Activated CD8-positive, alpha-beta memory T cell treated with anti-CD3 and anti-CD28 coated beads, Interleukin-2, amount 10 ng/mL, durations not matched to agents 7 days and 5 days (primary cell): ENCODE measurements around the gene IL21R. TPM values are rescaled to one million over a fixed set of nuclear protein-coding genes. Genes with fewer than 3 reads are reported as not detected.
A peak's percentile ranks its signal among the peaks of the same experiment; 100 is the strongest.
"Not testable (repeated sequence)": the region's sequence is repeated elsewhere in the genome, so short reads cannot be mapped to it uniquely, and the experiment has no call there.

Experiments
- ATAC-seq: fragments of 150-1000 bp; cut with Tn5 transposase; one replicate; pipeline ENCODE4 v1.10.0; 2021; ENCODE audit warnings: moderate library complexity
- CTCF ChIA-PET: fragments of 350-600 bp; sonication (Branson Sonifier 250); formaldehyde crosslinking; loops from one replicate; lab custom pipeline; 2021; ENCODE audit warnings: antibody characterized with exemption; lab: Charles Lee
- DNase-seq: peaks from one replicate; pipeline ENCODE4 v3.0.0-alpha.2; 2020
- H3K27ac Mint-ChIP-seq: one replicate; pipeline ENCODE4 v1.8.0; 2021; ENCODE audit warnings: mild to moderate bottlenecking, mixed read lengths
- H3K27me3 Mint-ChIP-seq: one replicate; pipeline ENCODE4 v1.8.0; 2021; ENCODE audit warnings: mixed read lengths
- H3K36me3 Mint-ChIP-seq: one replicate; pipeline ENCODE4 v1.8.0; 2021; ENCODE audit warnings: mild to moderate bottlenecking, mixed read lengths
- H3K4me1 Mint-ChIP-seq: one replicate; pipeline ENCODE4 v1.8.0; 2021; ENCODE audit warnings: mixed read lengths
- H3K4me3 Mint-ChIP-seq: one replicate; pipeline ENCODE4 v1.8.0; 2021; ENCODE audit warnings: mild to moderate bottlenecking, moderate library complexity, mixed read lengths
- H3K9me3 Mint-ChIP-seq: one replicate; pipeline ENCODE4 v1.8.0; 2022; ENCODE audit warnings: low read depth, mixed read lengths
- total RNA-seq, 2 experiments: library from RNA; stranded (reverse); gene quantifications; one replicate each; pipeline ENCODE4 v1.2.3, GENCODE V29; 2021

The IL21R gene
- total RNA-seq, 2 experiments from 2014 or later: 24.6 to 38.0 TPM

DNA sequence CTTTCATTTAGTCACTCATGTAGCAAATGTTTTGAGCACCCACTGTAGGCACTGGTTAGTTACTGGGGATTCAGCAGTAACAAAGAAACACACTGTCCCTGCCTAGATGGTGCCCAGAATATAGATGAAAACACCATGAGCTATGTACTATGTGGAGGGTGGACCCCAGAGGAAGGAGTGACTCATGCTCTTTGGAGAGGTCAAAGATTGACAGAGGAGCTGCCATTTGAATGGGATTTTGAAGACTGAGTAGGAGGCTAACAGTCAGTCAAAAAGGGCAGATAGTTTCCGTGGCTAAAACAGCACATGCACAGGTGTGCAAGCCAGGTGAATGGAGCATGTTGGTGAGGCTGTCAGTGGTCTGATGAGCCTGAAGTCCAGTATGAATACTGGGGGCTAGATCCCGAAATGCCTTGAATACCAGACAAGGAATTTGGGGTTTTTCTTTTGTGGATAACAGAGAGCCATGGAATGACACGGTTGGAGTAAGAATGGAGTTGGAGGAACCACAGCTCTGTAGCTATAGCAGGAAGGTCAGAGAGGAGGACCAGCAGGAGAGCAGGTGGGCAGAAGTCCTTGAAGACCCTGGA, 6.1 kb downstream of the IL21R start:
- Mint-ChIP-seq H3K27ac (peak overlapping the region; percentile 89), H3K9me3 (peaks cover 8% of the 10 kb centered on the region), H3K4me1 (peaks cover 78% of the 10 kb centered on the region), H3K4me3 (peak overlapping the region; percentile 67), H3K36me3 (peaks cover 49% of the 10 kb centered on the region), H3K27me3 (no peaks in the 10 kb centered on the region)
- DNase-seq (peak; percentile 65), ATAC-seq (peak; percentile 55)
- CTCF ChIA-PET: interaction anchor here (0.8 to 4.2 kb wide), 11 partner anchors 14 to 230 kb away, joined by 3 to 20 read pairs (median 8); no protein-coding TSS in a partner anchor

GRCh38 chr16:27408602-27409031, 6.6 kb downstream of the IL21R start:
- peaks cover 78% of the 10 kb centered on the region for H3K4me1 Mint-ChIP-seq
- ATAC-seq (no peak), DNase-seq (peak; percentile 44)
- CTCF ChIA-PET: interaction anchor here (0.9 to 4.2 kb wide), 8 partner anchors 13 to 231 kb away, joined by 3 to 20 read pairs (median 9); no protein-coding TSS in a partner anchor
- H3K27ac Mint-ChIP-seq: peak overlapping the region; percentile 89
- peak overlapping the region; percentile 67 for H3K4me3 Mint-ChIP-seq
- H3K27me3 Mint-ChIP-seq: no peaks in the 10 kb centered on the region
- peaks cover 10% of the 10 kb centered on the region for H3K9me3 Mint-ChIP-seq
- peaks cover 51% of the 10 kb centered on the region for H3K36me3 Mint-ChIP-seq

DNA sequence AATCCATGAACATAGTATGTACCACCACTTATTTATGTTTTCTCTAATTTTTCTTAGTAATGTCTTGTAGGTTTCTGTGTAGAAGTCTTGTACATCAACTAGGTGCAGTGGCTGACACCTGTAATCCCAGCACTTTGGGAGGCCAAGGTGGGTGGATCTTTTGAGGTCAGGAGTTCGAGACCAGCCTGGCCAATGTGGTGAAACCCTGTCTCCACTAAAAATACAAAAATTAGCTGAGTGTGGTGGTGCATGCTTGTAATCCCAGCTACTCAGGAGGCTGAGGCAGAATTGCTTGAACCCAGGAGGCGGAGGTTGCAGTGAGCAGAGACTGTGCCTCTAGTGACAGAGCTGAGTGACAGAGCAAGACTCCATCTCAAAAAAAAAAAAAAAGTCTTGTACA, 8.0 kb downstream of the IL21R start:
- not testable (repeated sequence) for H3K27me3 Mint-ChIP-seq, H3K4me3 Mint-ChIP-seq, ATAC-seq
- H3K4me1 Mint-ChIP-seq: peaks cover 81% of the 10 kb centered on the region
- peaks cover 10% of the 10 kb centered on the region for H3K9me3 Mint-ChIP-seq
- CTCF ChIA-PET: interaction anchor here (1.2 to 1.5 kb wide), 3 partner anchors 8 to 18 kb away, joined by 3 to 5 read pairs (median 3); partner anchors contain the start of gene IL21R
- peak; percentile 35 for DNase-seq
- H3K27ac Mint-ChIP-seq: peak overlapping the region; percentile 73
- peaks cover 55% of the 10 kb centered on the region for H3K36me3 Mint-ChIP-seq

DNA sequence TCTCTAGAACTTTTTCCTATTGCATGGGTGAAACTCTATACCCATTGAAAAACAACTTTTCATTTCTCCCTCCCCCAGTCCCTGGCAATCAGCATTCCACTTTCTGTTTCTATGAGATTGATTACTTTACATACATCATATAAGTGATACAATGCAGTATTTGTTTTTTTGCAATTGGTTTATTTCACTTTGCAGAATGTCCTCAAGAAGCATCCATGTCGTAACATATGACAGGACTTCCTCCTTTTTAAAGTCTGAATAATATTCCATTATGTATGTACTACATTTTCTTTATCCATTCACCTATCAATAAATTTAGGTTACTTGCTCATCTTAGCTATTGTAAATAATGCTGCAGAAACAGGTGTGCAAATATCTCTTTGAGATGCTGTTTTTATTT, 8.8 kb downstream of the IL21R start:
- no peaks in the 10 kb centered on the region for H3K27me3 Mint-ChIP-seq
- H3K27ac Mint-ChIP-seq: peak overlapping the region; percentile 73
- peak overlapping the region; percentile 29 for H3K4me3 Mint-ChIP-seq
- peaks cover 63% of the 10 kb centered on the region for H3K36me3 Mint-ChIP-seq
- no peak for DNase-seq
- peaks cover 85% of the 10 kb centered on the region for H3K4me1 Mint-ChIP-seq
- CTCF ChIA-PET: interaction anchor here (1.2 to 1.5 kb wide), 3 partner anchors 9 to 17 kb away, joined by 3 to 5 read pairs (median 3); partner anchors contain the start of gene IL21R
- ATAC-seq: no peak
- peaks cover 10% of the 10 kb centered on the region for H3K9me3 Mint-ChIP-seq

- ATAC-seq: no peak
- DNase-seq: no peak
- Mint-ChIP-seq H3K27ac (no peak overlapping the region), H3K9me3 (peaks cover 13% of the 10 kb centered on the region), H3K4me3 (no peak overlapping the region), H3K36me3 (peaks cover 75% of the 10 kb centered on the region), H3K4me1 (peaks cover 68% of the 10 kb centered on the region), H3K27me3 (no peaks in the 10 kb centered on the region)
- CTCF ChIA-PET: no interaction called here
Measured at GRCh38 chr16:27413956-27414355, 12.0 kb downstream of the IL21R start.

DNA sequence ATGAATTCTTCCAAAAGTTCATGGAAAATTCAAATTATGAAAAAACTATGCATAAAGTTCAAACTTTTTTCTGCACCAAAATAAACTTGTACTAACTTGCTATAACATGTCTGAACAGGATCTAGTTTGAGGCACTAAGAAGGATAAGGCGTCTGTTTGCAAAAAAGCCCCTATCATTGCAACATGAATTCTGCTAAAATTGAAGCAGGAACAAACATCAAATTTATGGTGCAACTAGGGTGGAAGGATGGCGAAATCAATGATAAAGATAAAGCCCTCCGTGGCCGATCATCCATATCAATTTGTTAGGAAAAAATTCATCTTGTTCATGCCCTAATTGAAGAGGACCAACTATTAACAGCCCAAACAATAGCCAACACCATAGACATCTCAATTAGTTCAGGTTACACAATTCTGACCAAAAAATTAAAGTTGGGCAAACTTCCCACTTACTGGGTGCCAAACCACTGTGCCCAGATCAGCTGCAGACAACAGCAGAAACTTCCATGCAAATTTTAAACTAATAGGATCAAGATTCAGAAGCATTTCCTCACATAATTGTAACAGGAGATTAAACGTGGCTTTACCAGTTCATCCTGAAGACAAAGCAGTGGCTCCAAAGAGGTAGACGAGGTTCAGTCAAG, 12.9 kb downstream of the IL21R start:
- CTCF ChIA-PET: interaction anchor here (1.2 to 1.4 kb wide), 2 partner anchors 10 to 12 kb away, joined by 3 read pairs; no protein-coding TSS in a partner anchor
- peaks cover 13% of the 10 kb centered on the region for H3K9me3 Mint-ChIP-seq
- no peak for ATAC-seq
- H3K4me1 Mint-ChIP-seq: peaks cover 61% of the 10 kb centered on the region
- peaks cover 78% of the 10 kb centered on the region for H3K36me3 Mint-ChIP-seq
- no peak overlapping the region for H3K4me3 Mint-ChIP-seq
- H3K27ac Mint-ChIP-seq: peak overlapping the region; percentile 38
- H3K27me3 Mint-ChIP-seq: no peaks in the 10 kb centered on the region
- DNase-seq: no peak

DNA sequence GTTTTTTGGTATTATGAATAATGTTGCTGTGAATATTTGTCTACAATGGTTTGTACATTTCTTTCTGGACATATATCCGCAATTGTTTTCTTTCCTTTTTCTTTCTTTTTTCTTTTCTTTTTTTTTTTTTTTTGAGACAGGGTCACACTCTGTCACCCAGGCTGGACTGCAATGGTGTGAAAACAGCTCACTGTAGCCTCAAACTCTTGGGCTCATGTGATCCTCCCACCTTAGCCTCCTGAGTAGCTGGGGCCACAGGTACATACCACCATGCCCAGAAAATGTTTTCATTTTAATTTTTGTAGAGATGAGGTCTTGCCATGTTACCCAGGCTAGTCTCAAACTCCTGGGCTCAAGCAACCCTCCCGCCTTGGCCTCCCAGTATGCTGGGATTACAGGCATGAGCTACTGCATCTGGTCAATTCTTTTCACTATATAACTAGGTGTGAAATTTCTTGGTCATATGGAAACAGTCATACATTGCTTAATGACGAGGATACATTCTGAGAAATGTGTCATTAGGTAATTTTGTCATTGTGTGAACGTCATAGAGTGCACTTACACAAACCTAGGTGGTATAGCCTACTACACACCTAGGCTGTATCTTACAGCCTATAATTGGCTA, 15.2 kb downstream of the IL21R start:
- Mint-ChIP-seq H3K27me3 (no peaks in the 10 kb centered on the region), H3K36me3 (peaks cover 81% of the 10 kb centered on the region), H3K9me3 (peaks cover 21% of the 10 kb centered on the region), H3K27ac (peak overlapping the region; percentile 49), H3K4me3 (no peak overlapping the region), H3K4me1 (peaks cover 46% of the 10 kb centered on the region)
- CTCF ChIA-PET: interaction anchor here (0.7 to 1.2 kb wide), 3 partner anchors 10 to 16 kb away, joined by 3 to 4 read pairs (median 3); no protein-coding TSS in a partner anchor
- ATAC-seq (peak; percentile 65), DNase-seq (peak; percentile 40)

- DNase-seq (no peak), ATAC-seq (no peak)
- peaks cover 24% of the 10 kb centered on the region for H3K9me3 Mint-ChIP-seq
- no peaks in the 10 kb centered on the region for H3K27me3 Mint-ChIP-seq
- peaks cover 47% of the 10 kb centered on the region for H3K4me1 Mint-ChIP-seq
- H3K36me3 Mint-ChIP-seq: peaks cover 74% of the 10 kb centered on the region
- H3K4me3 Mint-ChIP-seq: no peak overlapping the region
- CTCF ChIA-PET: interaction anchor here (0.7 to 3.4 kb wide), 6 partner anchors 12 to 54 kb away, joined by 3 to 20 read pairs (median 4); no protein-coding TSS in a partner anchor
- H3K27ac Mint-ChIP-seq: peak overlapping the region; percentile 63
Measured at GRCh38 chr16:27421961-27422740, 20.2 kb downstream of the IL21R start.

DNA sequence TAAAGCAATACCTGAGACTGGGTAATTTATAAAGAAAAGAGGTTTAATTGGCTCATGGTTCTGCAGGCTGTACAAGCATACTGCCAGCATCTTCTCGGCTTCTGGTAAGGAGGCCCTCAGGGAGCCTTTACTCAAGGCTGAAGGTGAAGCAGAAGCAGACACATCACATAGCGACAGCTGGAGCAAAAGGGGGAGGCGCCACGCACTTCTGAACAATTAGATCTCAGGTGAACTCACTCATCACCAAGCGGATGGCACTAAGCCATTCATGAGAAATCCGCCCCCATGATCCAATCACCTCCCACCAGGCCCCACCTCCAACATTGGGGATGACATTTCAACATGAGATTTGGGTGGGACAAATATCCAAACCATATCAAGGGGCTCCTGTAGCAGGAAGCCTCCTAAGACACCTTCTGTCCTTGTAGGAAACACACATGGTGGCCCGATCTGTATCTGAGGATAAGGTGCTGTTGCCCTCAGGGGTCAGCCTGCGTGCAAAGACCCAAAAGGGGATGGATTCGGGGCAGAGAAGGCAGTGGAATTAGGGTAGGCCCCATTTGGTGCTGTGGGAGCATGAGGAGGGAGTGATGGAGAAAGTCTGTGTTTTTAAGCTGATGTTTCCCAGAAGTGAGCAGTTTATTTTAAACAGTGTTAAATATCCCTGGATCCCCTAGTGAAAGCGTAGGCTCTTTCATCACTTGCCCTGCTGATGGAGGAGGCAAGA, 23.0 kb downstream of the IL21R start:
- DNase-seq (peak; percentile 36), ATAC-seq (no peak)
- peak overlapping the region; percentile 95 for H3K27ac Mint-ChIP-seq
- H3K36me3 Mint-ChIP-seq: peaks cover 60% of the 10 kb centered on the region
- H3K27me3 Mint-ChIP-seq: no peaks in the 10 kb centered on the region
- H3K4me3 Mint-ChIP-seq: no peak overlapping the region
- H3K4me1 Mint-ChIP-seq: peaks cover 62% of the 10 kb centered on the region
- peaks cover 24% of the 10 kb centered on the region for H3K9me3 Mint-ChIP-seq
- CTCF ChIA-PET: no interaction called here

DNA sequence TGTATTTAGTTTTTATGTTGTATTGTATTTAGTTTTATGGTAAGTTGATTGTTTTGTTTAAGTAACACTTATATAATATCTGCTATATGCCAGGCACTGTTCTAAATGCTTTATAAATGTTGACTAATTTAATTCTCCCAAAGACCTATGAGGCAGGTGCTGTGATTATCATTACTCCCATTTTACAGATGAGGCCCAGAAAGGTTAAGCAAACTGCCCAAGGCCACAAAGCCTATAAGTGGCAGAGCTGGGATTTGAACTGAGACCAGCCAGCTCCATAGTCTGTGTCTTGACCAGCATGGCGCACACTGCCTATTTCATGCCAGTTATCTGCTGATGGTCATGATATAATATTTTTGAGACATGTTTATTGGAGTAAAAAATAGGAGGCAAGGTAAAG, 24.0 kb downstream of the IL21R start:
- H3K36me3 Mint-ChIP-seq: peaks cover 57% of the 10 kb centered on the region
- H3K4me1 Mint-ChIP-seq: peaks cover 69% of the 10 kb centered on the region
- DNase-seq (no peak), ATAC-seq (no peak)
- H3K9me3 Mint-ChIP-seq: peaks cover 17% of the 10 kb centered on the region
- H3K27me3 Mint-ChIP-seq: no peaks in the 10 kb centered on the region
- no peak overlapping the region for H3K4me3 Mint-ChIP-seq
- peak overlapping the region; percentile 95 for H3K27ac Mint-ChIP-seq
- CTCF ChIA-PET: interaction anchor here (1.5 to 2.7 kb wide), 4 partner anchors 20 to 257 kb away, joined by 3 to 7 read pairs (median 4); no protein-coding TSS in a partner anchor

DNA sequence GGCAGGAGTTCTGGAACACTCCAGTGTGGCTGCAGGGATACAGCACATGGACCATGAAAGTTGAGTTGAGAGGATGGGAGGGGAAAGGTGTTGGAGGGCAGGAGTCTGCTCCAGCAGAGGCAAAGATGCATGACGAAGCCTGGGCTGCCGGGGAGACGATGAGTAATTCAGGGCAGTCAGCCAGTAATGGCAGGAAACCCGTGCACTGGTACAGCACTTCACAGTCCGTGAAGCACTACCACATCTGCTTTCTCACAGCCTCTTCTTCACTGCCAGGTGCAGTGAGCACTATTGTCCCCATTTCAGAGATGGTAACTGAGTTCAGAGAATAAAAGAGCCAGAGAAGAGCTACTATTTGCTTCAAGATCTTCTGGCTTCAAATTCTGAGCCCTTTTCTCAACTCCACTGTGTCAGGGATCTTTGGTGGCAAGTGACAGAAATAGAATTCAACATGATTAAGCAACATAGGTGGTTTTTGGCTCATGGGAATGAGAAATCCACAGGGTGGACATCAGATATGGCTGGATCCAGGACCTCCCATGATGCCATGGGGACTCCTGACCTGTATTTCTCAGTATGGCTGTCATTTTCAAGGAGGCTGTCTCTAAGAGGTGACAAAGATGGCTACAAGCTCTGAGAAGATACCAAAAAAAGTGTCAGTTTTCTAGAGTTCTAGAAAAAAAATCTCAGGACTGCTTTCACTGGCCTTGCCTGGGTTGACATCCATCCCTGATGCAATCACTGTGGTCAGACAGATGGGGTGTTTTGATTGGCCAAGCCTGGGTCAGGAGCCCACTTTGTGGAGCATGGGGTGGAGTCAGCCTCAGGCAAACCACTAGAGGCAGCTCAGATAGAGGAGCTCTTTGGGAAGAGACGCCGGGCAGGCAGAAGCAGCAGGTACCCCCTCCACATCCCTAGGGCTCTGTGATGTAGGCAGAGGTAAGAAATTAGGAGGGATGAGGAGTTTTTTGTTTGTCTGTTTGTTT, 24.7 kb downstream of the IL21R start:
- H3K27me3 Mint-ChIP-seq: no peaks in the 10 kb centered on the region
- ATAC-seq: peak; percentile 99
- H3K27ac Mint-ChIP-seq: peak overlapping the region; percentile 95
- DNase-seq: peak; percentile 92
- H3K4me1 Mint-ChIP-seq: peaks cover 74% of the 10 kb centered on the region
- H3K9me3 Mint-ChIP-seq: peaks cover 15% of the 10 kb centered on the region
- CTCF ChIA-PET: interaction anchor here (0.7 to 2.7 kb wide), 12 partner anchors 16 to 257 kb away, joined by 3 to 7 read pairs (median 4); partner anchors contain the start of gene IL21R
- peaks cover 53% of the 10 kb centered on the region for H3K36me3 Mint-ChIP-seq
- H3K4me3 Mint-ChIP-seq: peak overlapping the region; percentile 47
